Hepatocyte (in vitro differentiated cells): Measurements from ENCODE around the gene SCNN1B.

Source experiments
- EZH2 ChIP-seq: fragments of 200-600 bp; sonication (generic); IDR thresholded peaks from 2 replicates; pipeline ENCODE4 v1.6.1; 2016; ENCODE audit warnings: antibody characterized with exemption, mild to moderate bottlenecking, borderline replicate concordance
- EZH2phosphoT487 ChIP-seq: fragments of 200-600 bp; sonication (generic); IDR thresholded peaks from one replicate; pipeline ENCODE4 v1.6.1; 2018; ENCODE audit warnings: antibody characterized with exemption, mild to moderate bottlenecking, low read depth, moderate library complexity; ENCODE audit not compliant: unreplicated experiment, severe bottlenecking
- TF ChIP-seq, protein P1 (sequence below): fragments of 200-600 bp; sonication (generic); IDR thresholded peaks from 2 replicates; pipeline ENCODE4 v1.5.1; 2016; ENCODE audit warnings: antibody characterized with exemption, mild to moderate bottlenecking; ENCODE audit not compliant: poor library complexity

DNA sequence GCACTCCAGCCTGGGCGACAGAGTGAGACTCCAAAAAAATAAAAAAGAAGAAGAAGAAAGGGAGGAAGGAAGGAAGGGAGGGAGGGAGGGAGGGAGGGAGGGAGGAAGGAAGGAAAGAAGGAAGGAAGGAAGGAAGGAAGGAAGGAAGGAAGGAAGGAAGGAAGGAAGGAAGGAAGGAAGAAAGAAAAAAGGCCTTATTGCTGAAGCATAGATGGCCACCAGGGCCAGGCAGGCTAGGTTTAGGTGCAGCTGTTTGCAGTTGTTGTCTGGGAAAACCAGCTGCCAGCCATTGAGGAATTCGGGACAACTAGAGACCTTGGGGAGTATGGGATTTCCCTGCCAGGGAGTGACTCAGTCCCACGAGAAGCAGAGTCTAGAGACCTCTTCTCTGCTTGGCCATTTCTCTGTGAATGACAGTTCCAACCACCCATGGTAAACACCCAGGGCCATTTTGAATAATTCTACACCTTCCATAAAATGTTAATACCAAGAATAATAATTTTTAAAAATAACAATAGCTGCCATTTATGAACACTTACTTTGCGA lies 31.0 kb downstream of the SCNN1B start:
- TF ChIP-seq, protein P1, sequence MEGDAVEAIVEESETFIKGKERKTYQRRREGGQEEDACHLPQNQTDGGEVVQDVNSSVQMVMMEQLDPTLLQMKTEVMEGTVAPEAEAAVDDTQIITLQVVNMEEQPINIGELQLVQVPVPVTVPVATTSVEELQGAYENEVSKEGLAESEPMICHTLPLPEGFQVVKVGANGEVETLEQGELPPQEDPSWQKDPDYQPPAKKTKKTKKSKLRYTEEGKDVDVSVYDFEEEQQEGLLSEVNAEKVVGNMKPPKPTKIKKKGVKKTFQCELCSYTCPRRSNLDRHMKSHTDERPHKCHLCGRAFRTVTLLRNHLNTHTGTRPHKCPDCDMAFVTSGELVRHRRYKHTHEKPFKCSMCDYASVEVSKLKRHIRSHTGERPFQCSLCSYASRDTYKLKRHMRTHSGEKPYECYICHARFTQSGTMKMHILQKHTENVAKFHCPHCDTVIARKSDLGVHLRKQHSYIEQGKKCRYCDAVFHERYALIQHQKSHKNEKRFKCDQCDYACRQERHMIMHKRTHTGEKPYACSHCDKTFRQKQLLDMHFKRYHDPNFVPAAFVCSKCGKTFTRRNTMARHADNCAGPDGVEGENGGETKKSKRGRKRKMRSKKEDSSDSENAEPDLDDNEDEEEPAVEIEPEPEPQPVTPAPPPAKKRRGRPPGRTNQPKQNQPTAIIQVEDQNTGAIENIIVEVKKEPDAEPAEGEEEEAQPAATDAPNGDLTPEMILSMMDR = no peak
- TF ChIP-seq EZH2 = no peak
- no peak for TF ChIP-seq EZH2phosphoT487
